Peyer's patch (tissue), 4 donors: ENCODE results near the gene NCR1.

ENCODE experiments used
- CTCF ChIP-seq, 6 experiments: fragments of 450-650 bp in 4 of 6; fragments of 200-600 bp in 2 of 6; sonication (generic) in 1 of 6; IDR thresholded peaks; one replicate each; pipeline ENCODE4 v1.5.1; 2017 to 2019; ENCODE audit warnings: antibody characterized with exemption in 6 of 6, mild to moderate bottlenecking in 3 of 6, moderate library complexity in 1 of 6
- POLR2A ChIP-seq, 2 donors: fragments of 450-650 bp; IDR thresholded peaks; one replicate each; pipeline ENCODE4 v1.5.1; 2017; ENCODE audit warnings: antibody characterized with exemption in 2 of 2, mild to moderate bottlenecking in 2 of 2, moderate library complexity in 2 of 2

- TF ChIP-seq CTCF (IDR thresholded peaks at IDR 0.05) (no peak), POLR2A (IDR thresholded peaks at IDR 0.05) (no peak)
Measured at GRCh38 chr19:54952591-54953344, 46.8 kb downstream of the NCR1 start.
